CD4-positive, alpha-beta T cell treated with Interleukin-12 subunit alpha and Interleukin-12 subunit beta, for 1 hour (primary cell): ENCODE data around the gene MYO1D.

ENCODE experiments used
- DNase-seq: peaks from one replicate; pipeline ENCODE4 v3.0.0-alpha.2; 2020

Gene MYO1D

GRCh38 chr17:32520737-32521404 lies 356.1 kb downstream of the MYO1D start:
- no peak for DNase-seq

- peak; percentile 73 for DNase-seq
Observed at GRCh38 chr17:32520104-32520701, 356.7 kb downstream of the MYO1D start.

GRCh38 chr17:32519228-32520103 lies 357.5 kb downstream of the MYO1D start:
- DNase-seq, result peak; percentile 83

GRCh38 chr17:32518646-32519227 lies 358.2 kb downstream of the MYO1D start:
- DNase-seq, result no peak

- no peak for DNase-seq
Observed at GRCh38 chr17:32517982-32518381, 358.9 kb downstream of the MYO1D start.

- DNase-seq, result peak; percentile 27
Observed at GRCh38 chr17:32516940-32517701, 359.8 kb downstream of the MYO1D start.

- DNase-seq, result no peak
Observed at GRCh38 chr17:32516450-32516849, 360.5 kb downstream of the MYO1D start.

- no peak for DNase-seq
Observed at GRCh38 chr17:32515677-32516383, 361.1 kb downstream of the MYO1D start.

GRCh38 chr17:32514606-32515005 lies 362.3 kb downstream of the MYO1D start:
- no peak for DNase-seq

- no peak for DNase-seq
Observed at GRCh38 chr17:32513579-32513978, 363.3 kb downstream of the MYO1D start.

- no peak for DNase-seq
Observed at GRCh38 chr17:32512328-32512727, 364.6 kb downstream of the MYO1D start.

- no peak for DNase-seq
Observed at GRCh38 chr17:32510466-32510865, 366.5 kb downstream of the MYO1D start.

- DNase-seq, result no peak
Observed at GRCh38 chr17:32508926-32509325, 368.0 kb downstream of the MYO1D start.

- no peak for DNase-seq
Observed at GRCh38 chr17:32504166-32504990, 372.5 kb downstream of the MYO1D start.

GRCh38 chr17:32503251-32504165 lies 373.4 kb downstream of the MYO1D start:
- DNase-seq, result peak; percentile 65

- no peak for DNase-seq
Observed at GRCh38 chr17:32502710-32503109, 374.2 kb downstream of the MYO1D start.

- no peak for DNase-seq
Observed at GRCh38 chr17:32502013-32502412, 374.9 kb downstream of the MYO1D start.

- DNase-seq, result no peak
Observed at GRCh38 chr17:32498391-32498790, 378.5 kb downstream of the MYO1D start.

GRCh38 chr17:32497431-32498205 lies 379.3 kb downstream of the MYO1D start:
- DNase-seq, result no peak
